Measurements from ENCODE around the gene XPR1.
"Not testable (repeated sequence)": the region's sequence is repeated elsewhere in the genome, so short reads cannot be mapped to it uniquely, and the experiment has no call there.

Gene XPR1

DNA sequence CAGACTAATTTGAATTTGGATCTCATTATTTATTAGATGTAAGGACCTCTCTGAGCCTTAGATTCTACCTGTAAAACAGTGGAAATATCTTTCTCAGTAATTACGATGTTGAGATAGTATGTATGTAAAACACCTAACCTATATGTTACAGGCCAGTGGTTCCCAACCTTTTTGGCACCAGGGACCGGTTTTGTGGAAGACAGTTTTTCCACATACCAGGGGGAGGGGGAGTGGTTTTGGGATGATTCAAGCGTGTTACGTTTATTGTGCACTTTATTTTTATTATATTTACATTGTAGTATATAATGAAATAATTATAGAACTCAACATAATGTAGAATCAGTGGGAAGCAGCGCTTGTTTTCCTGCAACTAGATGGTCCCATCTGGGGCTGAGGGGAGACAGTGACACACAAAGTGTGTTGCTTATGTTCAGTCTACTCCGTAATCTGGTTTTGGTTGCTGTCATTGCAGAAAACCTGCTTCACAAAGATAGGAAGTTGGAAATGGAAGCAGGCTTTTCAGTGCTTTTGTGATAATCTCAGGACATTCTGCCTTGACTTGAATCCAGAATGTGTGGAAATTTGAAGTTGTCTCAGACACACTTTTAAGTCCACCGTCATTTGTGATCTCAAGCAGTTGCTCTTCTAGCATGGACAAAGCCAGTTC lies 12.8 kb downstream of the XPR1 start:
- no peak for DNase-seq

DNA sequence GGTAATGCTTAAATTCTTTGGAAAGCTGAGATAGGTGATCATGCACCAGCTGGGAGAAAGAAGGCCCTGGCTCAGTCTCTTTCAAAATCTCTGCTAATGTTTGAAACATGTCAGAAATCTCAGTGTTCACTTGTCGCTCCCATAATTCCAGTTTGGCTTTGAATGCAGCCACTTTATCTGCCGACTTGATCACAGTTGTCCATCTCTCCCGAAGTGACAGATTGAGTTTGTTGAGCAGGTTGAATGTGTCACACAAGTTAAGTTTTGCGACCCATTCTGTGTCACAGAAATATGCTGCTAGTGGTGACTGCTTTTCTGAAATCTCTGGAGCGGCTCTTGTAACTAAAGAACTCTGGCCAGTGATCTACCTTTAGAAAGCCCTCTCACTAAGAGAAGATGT lies 13.4 kb downstream of the XPR1 start:
- DNase-seq, result not testable (repeated sequence)

DNA sequence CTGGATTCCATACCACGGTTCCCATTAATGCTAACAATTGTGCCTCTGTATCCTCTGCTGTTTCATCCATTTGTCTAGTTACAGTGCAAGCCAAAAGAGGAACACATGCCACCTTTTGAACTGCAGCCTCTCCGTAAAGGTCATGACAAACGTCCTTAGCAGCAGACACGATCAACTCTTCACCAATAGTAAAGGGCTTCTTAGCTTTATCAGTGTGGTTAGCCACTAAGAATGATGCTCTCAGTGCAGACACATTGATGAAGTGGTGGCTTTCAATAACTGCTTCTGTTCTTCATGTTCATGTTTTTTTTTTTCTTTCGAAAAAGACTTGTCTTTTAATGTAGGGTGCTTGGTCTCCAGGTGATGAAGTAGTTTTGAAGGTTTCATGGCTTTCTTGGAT lies 14.3 kb downstream of the XPR1 start:
- no peak for DNase-seq

DNA sequence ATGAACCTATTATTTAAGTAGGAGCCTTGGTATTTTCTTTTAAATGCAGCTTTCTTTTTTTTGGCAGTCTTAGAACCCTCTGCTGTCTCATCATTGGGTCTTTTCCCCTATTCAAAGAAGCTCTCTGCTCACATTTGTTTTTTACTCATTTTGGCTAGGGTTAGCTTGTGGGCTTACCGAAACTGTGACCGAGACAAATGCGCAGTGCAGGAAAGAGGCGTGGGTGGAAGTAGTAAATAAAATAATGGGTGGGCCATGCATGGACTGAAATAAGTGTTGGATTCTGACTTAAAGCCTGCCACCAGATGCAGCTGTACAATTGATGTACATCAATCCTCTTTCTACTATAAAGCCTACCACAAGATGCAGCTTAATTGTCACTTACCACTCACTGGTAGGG lies 14.7 kb downstream of the XPR1 start:
- no peak for DNase-seq

DNA sequence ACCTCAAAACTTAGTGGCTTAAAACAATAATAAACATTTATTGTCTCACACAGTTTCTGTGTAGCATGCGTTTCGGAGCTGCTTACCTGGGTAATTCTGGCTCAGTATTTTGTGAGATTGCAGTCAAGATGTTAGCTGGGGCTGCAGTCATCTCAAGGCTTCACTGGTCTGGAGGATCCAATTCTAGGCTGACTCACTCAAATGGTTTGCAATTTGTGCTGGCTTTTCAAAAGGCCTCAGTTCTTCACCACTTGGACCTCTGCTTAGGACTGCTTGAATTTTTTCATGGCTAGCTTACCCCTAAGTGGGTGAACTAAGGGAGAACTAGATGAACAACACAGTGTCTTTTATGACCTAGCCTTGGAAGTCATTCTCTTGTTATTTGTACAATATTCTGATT lies 21.0 kb downstream of the XPR1 start:
- no peak for DNase-seq

DNA sequence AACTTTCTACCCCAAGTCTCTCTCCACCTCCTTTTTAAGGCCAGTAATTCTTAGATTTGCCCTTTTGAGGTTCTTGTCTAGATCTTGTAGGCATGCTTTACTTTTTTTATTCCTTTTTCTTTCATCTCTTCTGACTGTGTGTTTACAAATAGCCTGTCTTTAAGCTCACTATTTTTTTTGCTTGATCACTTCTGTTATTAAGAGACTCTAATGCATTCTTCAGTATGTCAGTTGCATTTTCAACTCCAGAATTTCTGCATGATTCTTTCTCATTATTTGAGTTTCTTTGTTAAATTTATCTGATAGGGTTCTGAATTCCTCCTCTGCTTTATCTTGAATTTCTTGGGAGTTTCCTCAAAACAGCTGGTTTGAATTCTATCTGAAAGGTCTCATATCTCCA lies 30.9 kb downstream of the XPR1 start:
- no peak for DNase-seq

DNA sequence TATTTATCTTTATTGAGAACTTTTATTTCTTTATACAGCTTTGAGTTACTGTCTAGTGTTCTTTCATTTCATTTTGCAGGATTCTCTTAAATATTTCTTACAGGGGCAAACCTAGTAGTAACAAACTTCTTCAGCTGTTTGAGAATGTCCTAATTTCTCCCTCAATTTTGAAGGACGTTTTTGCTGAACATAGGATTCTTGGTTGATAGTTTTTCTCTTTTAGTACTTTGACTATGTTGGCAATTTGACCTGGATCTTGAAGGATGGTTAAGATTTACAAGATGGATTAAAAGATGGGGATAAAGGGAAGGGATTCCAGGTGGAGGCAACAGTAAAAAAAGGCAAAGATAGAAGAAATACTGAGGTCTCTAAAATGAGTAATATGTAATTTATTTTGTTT lies 38.9 kb downstream of the XPR1 start:
- no peak for DNase-seq

DNA sequence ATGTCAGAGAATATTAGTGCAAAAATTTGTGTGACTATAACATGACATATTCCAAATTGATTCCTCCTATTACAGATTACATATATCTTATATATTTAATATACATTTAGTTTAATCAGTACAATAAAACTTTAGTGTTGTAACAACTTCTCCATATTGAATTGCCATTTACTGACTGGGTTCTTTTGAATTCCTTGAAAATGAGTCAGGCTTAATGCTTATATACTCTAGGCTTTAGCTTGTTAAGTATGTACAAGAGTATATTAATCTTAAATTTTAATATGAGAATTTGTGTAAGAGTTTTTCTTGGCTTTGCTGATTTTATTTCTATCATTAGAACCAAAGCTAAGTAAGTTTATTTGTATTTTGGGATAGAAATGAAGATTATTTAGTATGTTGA lies 40.3 kb downstream of the XPR1 start:
- DNase-seq, result no peak

DNA sequence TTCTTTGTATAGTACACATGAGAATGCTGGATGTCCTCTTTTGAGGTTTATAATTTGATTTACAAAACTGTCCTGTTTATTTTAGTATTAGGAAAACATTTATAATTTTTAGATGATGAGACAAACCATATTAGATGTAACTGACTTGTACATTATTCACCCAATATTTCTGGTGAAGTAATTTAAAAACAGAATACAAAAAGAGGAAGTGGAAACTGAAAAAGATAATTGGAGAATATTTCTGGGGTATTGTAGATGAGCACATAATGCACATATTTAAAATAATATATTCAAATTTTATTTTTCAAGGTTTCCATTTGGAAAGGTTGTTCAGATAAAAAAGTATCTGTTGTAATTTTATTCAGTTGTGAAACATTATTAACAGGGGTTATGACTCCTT lies 40.7 kb downstream of the XPR1 start:
- no peak for DNase-seq

DNA sequence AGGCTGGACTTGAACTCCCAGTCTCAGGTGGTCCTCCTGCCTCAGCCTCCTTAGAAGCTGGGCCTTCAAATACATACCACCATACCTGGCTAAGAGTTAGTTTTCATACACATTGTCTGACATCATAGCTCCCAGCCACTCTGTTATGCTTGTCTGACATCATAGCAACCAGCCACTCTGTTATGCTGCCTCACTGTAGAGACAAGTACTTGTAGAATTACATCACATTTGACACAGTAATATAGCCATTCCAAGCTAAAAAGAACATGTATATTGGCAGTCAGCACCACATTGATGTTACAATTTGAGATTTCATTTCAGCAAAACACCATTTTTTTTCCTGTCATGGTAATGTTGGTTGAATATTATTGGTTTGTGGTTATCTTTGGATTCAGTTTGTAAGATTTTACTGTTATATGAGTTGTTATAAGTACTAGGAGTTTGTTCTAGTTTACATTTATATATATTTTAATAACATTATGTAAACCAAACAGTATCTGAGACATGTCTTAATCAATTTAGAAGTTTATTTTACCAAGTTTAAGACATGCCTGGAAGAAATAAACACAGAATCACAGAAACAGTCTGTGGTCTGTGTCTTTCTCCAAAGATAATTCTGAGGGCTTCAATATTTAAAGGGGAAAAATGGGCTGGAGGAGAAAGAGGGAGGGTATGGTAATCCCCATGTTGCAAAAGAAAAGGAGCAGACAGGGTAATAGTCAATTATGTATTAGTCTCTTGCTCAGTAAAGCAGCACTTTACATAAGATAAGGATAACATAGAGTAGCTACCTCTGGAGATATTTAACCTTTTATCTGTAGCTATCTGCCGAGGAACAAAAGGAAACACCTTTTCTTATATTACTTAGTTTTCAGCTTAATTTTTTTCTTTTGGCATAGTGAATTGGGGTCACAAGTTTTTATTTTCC lies 43.0 kb downstream of the XPR1 start:
- DNase-seq, result no peak

DNA sequence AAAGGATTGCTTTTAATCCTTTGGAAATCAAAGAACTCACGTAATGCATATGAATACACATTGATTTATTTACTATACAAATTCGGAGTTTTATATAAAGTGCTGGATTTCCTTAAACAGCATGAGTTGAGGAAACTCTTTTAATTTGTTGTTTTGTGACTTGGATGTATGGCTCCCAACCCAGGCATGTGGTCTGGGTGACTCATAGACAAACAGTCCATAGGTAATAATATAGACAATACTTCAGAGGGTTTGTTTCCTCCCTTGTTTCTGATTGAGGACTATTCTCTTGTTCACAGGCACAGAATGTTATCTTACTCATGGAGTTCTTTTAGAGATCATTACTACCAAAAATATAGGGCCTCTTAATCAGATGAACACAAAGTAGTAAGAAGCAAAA lies 43.8 kb downstream of the XPR1 start:
- no peak for DNase-seq

DNA sequence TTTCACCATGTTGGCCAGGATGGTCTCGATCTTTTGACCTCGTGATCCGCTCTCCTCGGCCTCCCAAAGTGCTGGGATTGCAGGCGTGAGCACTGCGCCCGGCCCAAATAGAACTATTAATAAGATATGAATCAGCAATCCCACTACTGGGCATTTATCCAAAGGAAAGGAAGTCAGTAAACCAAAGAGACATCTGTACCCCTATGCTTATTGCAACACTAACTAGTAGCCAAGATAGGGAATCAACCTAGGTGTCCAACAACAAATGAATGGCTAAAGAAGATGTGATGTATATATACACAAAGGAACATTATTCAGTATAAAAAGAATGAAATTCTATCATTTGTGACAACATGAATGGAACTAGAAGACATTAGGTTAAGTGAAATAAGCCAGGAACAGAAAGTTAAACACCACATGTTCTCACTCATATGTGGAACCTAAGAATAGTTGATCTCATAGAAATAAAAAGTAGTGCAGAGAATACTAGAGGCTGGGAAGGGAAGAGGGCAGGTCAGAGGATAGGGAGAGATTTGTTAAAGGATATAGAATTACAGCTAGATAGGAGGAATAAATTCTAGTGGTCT lies 48.8 kb downstream of the XPR1 start:
- no peak for DNase-seq

DNA sequence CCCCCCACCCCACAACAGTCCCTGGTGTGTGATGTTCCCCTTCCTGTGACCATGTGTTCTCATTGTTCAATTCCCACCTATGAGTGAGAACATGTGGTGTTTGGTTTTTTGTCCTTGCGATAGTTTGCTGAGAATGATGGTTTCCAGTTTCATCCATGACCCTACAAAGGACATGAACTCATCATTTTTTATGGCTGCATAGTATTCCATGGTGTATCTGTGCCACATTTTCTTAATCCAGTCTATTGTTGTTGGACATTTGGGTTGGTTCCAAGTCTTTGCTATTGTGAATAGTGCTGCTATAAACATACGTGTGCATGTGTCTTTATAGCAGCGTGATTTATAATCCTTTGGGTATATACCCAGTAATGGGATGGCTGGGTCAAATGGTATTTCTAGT lies 51.3 kb downstream of the XPR1 start:
- DNase-seq, result not testable (repeated sequence)

DNA sequence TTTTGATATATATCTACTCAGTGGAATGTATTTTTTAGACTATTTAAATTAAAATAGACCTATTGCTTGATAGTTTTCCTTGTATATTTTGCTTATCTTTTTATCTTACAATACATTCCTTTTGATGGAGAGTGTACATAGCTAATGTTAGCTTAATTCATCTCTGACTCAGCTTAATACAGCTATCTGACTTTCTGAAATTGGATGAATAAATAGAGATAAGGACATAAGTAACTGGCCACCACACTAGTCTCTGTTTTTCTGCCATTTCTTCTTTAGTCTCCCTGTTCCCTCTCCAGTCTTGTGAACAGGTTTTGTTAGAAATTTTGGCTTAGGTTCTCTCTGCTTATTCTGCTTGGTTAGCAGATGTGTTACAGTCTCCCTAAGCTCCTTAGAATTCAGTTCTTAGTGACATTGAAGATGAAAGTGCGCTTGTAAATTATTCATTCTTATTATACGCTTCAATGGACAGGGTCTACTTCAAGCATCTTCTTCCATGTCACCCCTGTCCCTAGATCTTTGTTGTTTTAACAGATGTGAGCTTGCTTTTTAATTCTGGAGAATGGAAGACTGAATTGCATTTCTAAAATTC lies 59.6 kb downstream of the XPR1 start:
- no peak for DNase-seq

DNA sequence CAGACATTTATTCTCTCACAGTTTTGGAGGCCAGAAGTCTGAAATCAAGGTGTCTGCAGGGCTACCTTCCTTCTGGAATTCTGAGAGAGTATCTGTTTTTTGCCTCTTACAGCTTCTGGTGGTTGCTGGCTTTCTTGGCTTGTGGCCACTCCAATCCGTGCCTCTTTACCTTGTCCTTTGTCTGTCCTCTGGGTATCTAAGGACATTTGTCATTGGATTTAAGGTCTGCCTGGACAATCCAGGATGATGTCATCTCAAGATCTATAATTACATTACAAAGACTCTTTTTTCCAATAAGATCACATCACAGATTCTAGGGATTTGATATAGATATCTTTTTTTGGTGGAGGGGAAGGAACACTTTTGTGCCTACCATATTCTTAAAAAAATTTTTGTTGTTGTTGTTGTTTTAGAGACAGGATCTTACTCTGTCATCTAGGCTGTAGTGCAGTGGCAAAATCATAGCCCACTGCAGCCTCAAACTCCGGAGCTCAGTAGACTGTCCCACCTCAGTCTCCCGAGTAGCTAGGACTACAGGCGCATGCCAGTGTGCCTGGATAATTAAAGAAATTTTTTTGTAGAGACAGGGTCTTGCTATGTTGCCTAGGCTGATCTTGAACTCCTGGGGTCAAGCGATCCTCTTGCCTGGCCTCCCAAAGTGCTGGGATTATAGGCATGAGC lies 61.9 kb downstream of the XPR1 start:
- no peak for DNase-seq

DNA sequence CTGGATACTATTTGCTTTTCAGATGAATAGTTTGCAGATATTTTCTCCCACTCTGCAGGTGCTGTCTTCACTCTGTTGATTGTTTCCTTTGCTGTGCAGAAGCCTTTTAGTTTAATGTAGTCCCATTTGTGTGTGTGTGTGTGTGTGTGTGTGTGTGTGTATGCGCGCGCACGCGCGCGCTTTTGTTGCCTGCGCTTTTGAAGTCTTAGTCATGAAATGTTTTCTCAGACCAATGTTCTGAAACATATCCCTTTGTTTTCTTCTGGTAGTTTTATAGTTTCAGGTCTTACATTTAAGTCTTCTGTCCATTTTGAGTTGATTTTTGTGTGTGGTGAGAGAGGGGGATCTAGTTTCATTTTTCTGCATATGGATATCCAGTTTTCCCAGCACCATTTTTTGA lies 63.5 kb downstream of the XPR1 start:
- DNase-seq, result no peak

DNA sequence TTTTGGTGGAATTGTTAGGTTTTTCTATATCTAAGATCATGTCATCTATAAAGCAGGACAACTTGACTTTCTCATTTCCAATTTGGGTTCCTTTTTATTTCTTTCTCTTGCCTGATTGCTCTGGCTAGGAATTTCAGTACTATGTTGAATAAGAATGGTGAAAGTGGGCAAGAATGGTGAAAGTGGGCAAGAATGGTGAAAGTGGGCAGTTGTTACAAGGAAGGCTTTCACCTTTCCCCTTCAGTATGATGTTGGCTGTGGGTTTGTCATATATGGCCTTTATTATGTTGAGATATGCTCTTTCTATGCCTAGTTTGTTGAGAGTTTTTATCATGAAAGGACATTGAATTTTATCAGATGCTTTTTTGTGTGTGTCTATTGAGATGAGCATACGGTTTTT lies 64.5 kb downstream of the XPR1 start:
- DNase-seq, result no peak

DNA sequence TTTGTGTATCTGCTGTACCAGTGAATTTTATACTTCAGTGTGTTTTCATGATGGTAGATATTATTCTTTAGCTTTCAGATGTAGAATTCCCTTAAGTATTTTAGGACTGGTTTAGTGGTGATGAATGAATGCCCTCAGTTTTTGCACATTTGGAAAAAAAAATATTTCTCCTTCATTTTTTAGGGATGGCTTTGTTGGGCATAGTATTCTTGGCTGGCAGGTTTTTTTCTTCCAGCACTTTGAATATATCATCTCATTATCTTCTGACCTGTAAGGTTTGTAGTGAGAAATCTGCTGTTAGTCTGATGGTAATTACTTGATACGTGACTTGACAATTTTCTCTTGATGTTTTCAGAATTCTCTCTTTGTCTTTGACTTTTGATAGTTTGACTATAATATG lies 66.8 kb downstream of the XPR1 start:
- DNase-seq, result no peak

DNA sequence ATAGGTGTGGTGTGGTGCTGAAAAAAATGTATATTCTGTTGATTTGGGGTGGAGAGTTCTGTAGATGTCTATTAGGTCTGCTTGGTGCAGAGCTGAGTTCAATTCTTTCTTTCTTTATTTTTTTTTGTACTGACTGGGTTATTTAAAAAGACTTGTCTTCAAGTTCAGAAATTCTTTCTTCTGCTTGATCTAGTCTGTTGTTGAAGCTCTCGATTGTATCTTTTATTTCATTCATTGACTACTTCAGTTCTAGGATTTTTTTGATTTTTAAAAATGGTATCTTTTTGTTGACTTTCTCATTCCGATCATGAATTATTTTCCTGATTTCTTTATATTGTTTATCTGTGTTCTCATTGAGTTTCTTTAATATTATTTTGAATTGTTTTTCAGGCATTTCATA lies 70.6 kb downstream of the XPR1 start:
- not testable (repeated sequence) for DNase-seq

DNA sequence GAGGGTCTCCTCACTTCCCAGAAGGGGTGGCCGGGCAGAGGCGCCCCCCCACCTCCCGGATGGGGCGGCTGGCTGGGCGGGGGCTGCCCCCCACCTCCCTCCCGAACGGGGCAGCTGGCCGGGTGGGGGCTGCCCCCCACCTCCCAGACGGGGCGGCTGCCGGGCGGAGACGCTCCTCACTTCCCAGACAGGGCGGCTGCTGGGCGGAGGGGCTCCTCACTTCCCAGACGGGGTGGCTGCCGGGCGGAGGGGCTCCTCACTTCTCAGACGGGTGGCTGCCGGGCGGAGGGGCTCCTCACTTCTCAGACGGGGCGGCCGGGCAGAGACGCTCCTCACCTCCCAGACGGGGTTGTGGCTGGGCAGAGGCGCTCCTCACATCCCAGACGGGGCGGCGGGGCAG lies 78.9 kb downstream of the XPR1 start:
- DNase-seq, result not testable (repeated sequence)

DNA sequence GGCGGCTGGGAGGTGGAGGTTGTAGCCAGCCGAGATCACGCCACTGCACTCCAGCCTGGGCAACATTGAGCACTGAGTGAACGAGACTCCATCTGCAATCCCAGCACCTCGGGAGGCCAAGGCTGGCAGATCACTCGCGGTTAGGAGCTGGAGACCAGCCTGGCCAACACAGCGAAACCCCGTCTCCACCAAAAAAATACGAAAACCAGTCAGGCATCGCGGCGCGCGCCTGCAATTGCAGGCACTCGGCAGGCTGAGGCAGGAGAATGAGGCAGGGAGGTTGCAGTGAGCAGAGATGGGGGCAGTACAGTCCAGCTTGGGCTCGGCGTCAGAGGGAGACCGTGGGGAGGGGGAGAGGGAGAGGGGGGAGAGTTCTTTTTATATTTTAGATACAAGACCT lies 79.4 kb downstream of the XPR1 start:
- DNase-seq, result not testable (repeated sequence)

DNA sequence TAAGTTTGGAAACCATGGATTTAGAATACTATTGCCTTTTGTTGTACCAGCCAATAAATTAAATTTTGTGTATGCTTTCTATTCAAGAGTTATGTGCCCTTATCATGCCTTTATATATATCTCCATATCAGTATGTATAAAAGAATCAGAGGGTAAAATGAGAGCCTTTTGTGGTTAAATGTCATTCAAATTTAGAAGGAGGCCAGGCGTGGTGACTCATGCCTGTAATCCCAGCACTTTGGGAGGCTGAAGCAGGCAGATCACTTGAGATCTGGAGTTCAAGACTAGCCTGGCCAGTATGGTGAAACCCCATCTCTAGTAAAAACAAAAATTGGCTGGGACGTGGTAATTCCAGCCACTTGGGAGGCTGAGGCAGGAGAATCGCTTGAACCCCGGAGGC lies 88.9 kb downstream of the XPR1 start:
- DNase-seq, result no peak

DNA sequence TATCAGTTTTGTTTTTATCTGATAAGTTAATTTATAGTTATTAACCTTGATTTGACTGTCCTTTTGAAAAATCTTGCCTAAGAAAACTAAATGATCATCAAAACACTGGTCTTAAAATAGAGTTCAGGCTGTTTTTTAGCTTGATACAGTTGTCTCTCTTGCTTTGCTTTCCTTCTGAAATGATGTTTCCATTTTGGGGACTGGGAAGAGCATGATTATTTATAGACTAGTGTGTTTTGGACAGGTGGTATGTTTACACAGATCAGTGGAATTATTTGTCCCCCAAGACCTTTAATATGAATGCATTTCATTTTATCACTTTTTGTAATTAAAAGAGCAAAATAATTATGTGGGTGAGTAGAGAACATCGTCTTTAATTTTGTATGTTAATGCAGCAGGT lies 90.8 kb downstream of the XPR1 start:
- no peak for DNase-seq
